ENCODE data around the gene PLIN4.

- no peak for TF ChIP-seq ZNF8 (CRISPR knock-in tag; IDR thresholded peaks at IDR 0.05)
- no peak for TF ChIP-seq PATZ1 (CRISPR knock-in tag; IDR thresholded peaks at IDR 0.05; ENCODE audit: borderline replicate concordance)
- no peak for TF ChIP-seq CSRNP3 (CRISPR knock-in tag; IDR thresholded peaks at IDR 0.05)
- no peak for TF ChIP-seq ZC3H10 (CRISPR knock-in tag; IDR thresholded peaks at IDR 0.05)
- no peak for TF ChIP-seq TOX (CRISPR knock-in tag; IDR thresholded peaks at IDR 0.05; ENCODE audit: borderline replicate concordance)
- no peak for TF ChIP-seq ARNTL (CRISPR knock-in tag; IDR thresholded peaks at IDR 0.05; ENCODE audit: borderline replicate concordance, low read depth)
- no peak for TF ChIP-seq GLIS3 (CRISPR knock-in tag; IDR thresholded peaks at IDR 0.05)
- TF ChIP-seq, protein P1, sequence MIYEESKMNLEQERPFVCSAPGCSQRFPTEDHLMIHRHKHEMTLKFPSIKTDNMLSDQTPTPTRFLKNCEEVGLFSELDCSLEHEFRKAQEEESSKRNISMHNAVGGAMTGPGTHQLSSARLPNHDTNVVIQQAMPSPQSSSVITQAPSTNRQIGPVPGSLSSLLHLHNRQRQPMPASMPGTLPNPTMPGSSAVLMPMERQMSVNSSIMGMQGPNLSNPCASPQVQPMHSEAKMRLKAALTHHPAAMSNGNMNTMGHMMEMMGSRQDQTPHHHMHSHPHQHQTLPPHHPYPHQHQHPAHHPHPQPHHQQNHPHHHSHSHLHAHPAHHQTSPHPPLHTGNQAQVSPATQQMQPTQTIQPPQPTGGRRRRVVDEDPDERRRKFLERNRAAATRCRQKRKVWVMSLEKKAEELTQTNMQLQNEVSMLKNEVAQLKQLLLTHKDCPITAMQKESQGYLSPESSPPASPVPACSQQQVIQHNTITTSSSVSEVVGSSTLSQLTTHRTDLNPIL (CRISPR knock-in tag; IDR thresholded peaks at IDR 0.05; ENCODE audit: low read depth): no peak
- no peak for TF ChIP-seq PPARA (CRISPR knock-in tag; IDR thresholded peaks at IDR 0.05; ENCODE audit: borderline replicate concordance)
- TF ChIP-seq SNAI2 (CRISPR knock-in tag; IDR thresholded peaks at IDR 0.05): no peak
- TF ChIP-seq TSHZ2 (CRISPR knock-in tag; IDR thresholded peaks at IDR 0.05): no peak
- TF ChIP-seq ZFP30 (CRISPR knock-in tag; IDR thresholded peaks at IDR 0.05): no peak
- no peak for TF ChIP-seq ISL1 (CRISPR knock-in tag; IDR thresholded peaks at IDR 0.05)
These were observed 53.3 kb downstream of the PLIN4 start for GRCh38 chr19:4464815-4465581.
